SU-DHL-6 (cell line): ENCODE measurements around the gene TCEA3.

Experiments used
- H2AFZ ChIP-seq: fragments of 200-600 bp; sonication (generic); 2 replicates; pipeline ENCODE4 v1.6.1; 2014; ENCODE audit warnings: low read depth, mild to moderate bottlenecking, moderate library complexity, mixed read lengths, antibody characterized with exemption, low read length; ENCODE audit not compliant: severe bottlenecking
- H3F3A ChIP-seq: fragments of 200-600 bp; shearing (Covaris generic); 2 replicates; pipeline ENCODE4 v1.6.0; 2016; ENCODE audit warnings: antibody characterized with exemption, mild to moderate bottlenecking; ENCODE audit not compliant: insufficient read depth
- H3K27ac ChIP-seq: fragments of 200-600 bp; sonication (generic); 2 replicates; pipeline ENCODE4 v1.5.1; 2016; ENCODE audit warnings: low read depth, mild to moderate bottlenecking, low read length, moderate library complexity, mixed read lengths
- H3K27me3 ChIP-seq: fragments of 200-600 bp; sonication (generic), shearing (Covaris generic); 2 replicates; pipeline ENCODE4 v1.6.0; 2014; ENCODE audit warnings: mild to moderate bottlenecking, low read length
- H3K36me3 ChIP-seq: fragments of 200-600 bp; sonication (generic); 2 replicates; pipeline ENCODE4 v1.6.1; 2014; ENCODE audit warnings: mild to moderate bottlenecking, low read length, mixed read lengths
- H3K4me2 ChIP-seq: fragments of 300-600, 200-600 bp; shearing (Covaris generic), sonication (generic); 2 replicates; pipeline ENCODE4 v1.6.0; 2014; ENCODE audit warnings: low read length, low read depth, mild to moderate bottlenecking; ENCODE audit not compliant: poor library complexity, severe bottlenecking
- H3K4me3 ChIP-seq: fragments of 200-600 bp; sonication (generic); 2 replicates; pipeline ENCODE4 v1.5.1; 2014; ENCODE audit warnings: antibody characterized with exemption, low read length, mild to moderate bottlenecking, mixed read lengths; ENCODE audit not compliant: insufficient read depth, poor library complexity, severe bottlenecking
- H3K79me2 ChIP-seq: fragments of 200-600 bp; sonication (generic); 2 replicates; pipeline ENCODE4 v1.6.1; 2014; ENCODE audit warnings: mild to moderate bottlenecking, low read length, moderate library complexity; ENCODE audit not compliant: insufficient read depth
- H3K9ac ChIP-seq: fragments of 200-600 bp; sonication (generic); 2 replicates; pipeline ENCODE4 v1.7.0; 2014; ENCODE audit warnings: mild to moderate bottlenecking, low read length
- H3K9me2 ChIP-seq: fragments of 200-600 bp; sonication (generic); replicated peaks from 2 replicates; pipeline ENCODE4 v1.6.1; 2014; ENCODE audit warnings: low read length; ENCODE audit not compliant: insufficient read depth
- H3K9me3 ChIP-seq: fragments of 200-600 bp; sonication (generic); 2 replicates; pipeline ENCODE4 v1.6.1; 2014; ENCODE audit warnings: low read length, mixed read lengths; ENCODE audit not compliant: insufficient read depth
- H4K20me1 ChIP-seq: fragments of 200-600 bp; sonication (generic); 2 replicates; pipeline ENCODE4 v1.6.1; 2014; ENCODE audit warnings: low read depth, mild to moderate bottlenecking, antibody characterized with exemption, low read length, moderate library complexity, mixed read lengths
- EZH2phosphoT487 ChIP-seq: fragments of 200-600 bp; sonication (generic), shearing (Covaris generic); conservative IDR thresholded peaks from 2 replicates; pipeline ENCODE4 v1.6.1; 2018; ENCODE audit warnings: mild to moderate bottlenecking, antibody characterized with exemption, low read length, moderate library complexity, mixed read lengths
- TF ChIP-seq, protein P1 (sequence below): fragments of 200-600 bp; sonication (generic); IDR thresholded peaks from one replicate; pipeline ENCODE4 v1.5.1; 2017; ENCODE audit warnings: antibody characterized with exemption, mild to moderate bottlenecking, low read length, moderate library complexity; ENCODE audit not compliant: insufficient read depth, poor library complexity, severe bottlenecking

The TCEA3 gene

GRCh38 chr1:23397908-23398307 lies 26.6 kb downstream of the TCEA3 start:
- TF ChIP-seq, protein P1, sequence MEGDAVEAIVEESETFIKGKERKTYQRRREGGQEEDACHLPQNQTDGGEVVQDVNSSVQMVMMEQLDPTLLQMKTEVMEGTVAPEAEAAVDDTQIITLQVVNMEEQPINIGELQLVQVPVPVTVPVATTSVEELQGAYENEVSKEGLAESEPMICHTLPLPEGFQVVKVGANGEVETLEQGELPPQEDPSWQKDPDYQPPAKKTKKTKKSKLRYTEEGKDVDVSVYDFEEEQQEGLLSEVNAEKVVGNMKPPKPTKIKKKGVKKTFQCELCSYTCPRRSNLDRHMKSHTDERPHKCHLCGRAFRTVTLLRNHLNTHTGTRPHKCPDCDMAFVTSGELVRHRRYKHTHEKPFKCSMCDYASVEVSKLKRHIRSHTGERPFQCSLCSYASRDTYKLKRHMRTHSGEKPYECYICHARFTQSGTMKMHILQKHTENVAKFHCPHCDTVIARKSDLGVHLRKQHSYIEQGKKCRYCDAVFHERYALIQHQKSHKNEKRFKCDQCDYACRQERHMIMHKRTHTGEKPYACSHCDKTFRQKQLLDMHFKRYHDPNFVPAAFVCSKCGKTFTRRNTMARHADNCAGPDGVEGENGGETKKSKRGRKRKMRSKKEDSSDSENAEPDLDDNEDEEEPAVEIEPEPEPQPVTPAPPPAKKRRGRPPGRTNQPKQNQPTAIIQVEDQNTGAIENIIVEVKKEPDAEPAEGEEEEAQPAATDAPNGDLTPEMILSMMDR: no peak
- TF ChIP-seq EZH2phosphoT487: no peak
- Histone ChIP-seq H3F3A (no peaks in the 10 kb centered on the region), H3K9me3 (no peaks in the 10 kb centered on the region), H3K79me2 (no peaks in the 10 kb centered on the region), H2AFZ (no peak overlapping the region), H3K9ac (no peak overlapping the region), H3K9me2 (no peaks in the 10 kb centered on the region), H3K27me3 (no peaks in the 10 kb centered on the region), H3K4me2 (no peak overlapping the region), H4K20me1 (no peaks in the 10 kb centered on the region), H3K27ac (no peak overlapping the region), H3K36me3 (no peaks in the 10 kb centered on the region), H3K4me3 (no peak overlapping the region)

DNA sequence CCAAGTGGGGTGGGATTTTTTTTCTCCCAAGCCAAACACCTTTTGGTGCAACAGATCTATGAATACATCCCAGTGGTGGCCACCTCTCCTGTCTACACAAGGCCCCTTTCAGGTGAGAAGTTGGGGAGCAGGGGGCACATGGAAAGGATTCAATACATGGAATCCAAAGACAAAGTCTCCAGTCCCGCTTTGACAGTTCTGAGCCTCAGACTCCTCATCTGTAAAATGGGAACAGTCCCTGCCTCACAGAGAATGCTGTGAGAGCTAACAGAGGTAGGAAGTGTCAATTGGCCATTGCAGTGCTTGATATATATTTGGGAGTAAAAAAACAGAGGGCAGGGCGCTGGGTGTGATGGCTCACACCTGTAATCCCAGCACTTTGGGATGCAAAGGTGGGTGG lies 28.2 kb downstream of the TCEA3 start:
- H4K20me1 ChIP-seq: no peaks in the 10 kb centered on the region
- no peak overlapping the region for H3K9ac ChIP-seq
- TF ChIP-seq, protein P1: no peak
- TF ChIP-seq EZH2phosphoT487: no peak
- H3K4me3 ChIP-seq: no peak overlapping the region
- no peak overlapping the region for H3K4me2 ChIP-seq
- H3K9me3 ChIP-seq: no peaks in the 10 kb centered on the region
- H3K27me3 ChIP-seq: no peaks in the 10 kb centered on the region
- no peak overlapping the region for H2AFZ ChIP-seq
- no peaks in the 10 kb centered on the region for H3K79me2 ChIP-seq
- H3K9me2 ChIP-seq: no peaks in the 10 kb centered on the region
- no peaks in the 10 kb centered on the region for H3K36me3 ChIP-seq
- no peaks in the 10 kb centered on the region for H3F3A ChIP-seq
- H3K27ac ChIP-seq: no peak overlapping the region

DNA sequence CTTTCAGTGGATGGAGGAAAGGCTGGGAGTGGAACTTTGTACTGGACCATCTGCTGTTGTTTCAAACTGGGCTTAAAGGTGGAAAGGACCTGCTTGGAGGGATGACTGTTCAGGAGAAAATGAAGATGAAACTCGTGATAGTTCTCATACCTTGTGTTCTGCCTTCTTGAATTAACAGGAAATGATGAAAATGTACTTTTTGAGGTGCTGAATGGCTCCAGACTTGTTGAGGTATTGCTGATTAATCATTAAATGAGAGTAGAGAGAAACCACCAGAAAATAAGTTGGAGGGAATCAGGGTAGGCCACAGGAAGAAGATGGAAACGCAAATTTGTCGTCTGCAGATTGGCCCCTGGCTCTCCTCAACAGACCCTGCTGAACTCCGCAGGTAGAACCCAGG lies 28.7 kb downstream of the TCEA3 start:
- no peaks in the 10 kb centered on the region for H3F3A ChIP-seq

More for the DNA sequence above, 28.7 kb downstream of the TCEA3 start:
- Histone ChIP-seq H3K27me3 (no peaks in the 10 kb centered on the region), H3K4me2 (no peak overlapping the region), H3K27ac (no peak overlapping the region), H2AFZ (no peak overlapping the region), H3K79me2 (no peaks in the 10 kb centered on the region), H3K9ac (no peak overlapping the region), H3K9me3 (no peaks in the 10 kb centered on the region), H3K9me2 (no peaks in the 10 kb centered on the region), H4K20me1 (no peaks in the 10 kb centered on the region), H3K4me3 (no peak overlapping the region), H3K36me3 (no peaks in the 10 kb centered on the region)
- TF ChIP-seq EZH2phosphoT487: no peak
- TF ChIP-seq, protein P1: no peak
